ENCODE data around the gene FER. TPM values are rescaled to one million over a fixed set of nuclear protein-coding genes. Genes with fewer than 3 reads are reported as not detected.
"Not testable (repeated sequence)": the region's sequence is repeated elsewhere in the genome, so short reads cannot be mapped to it uniquely, and the experiment has no call there.

Gene FER
- total and polyA plus RNA-seq, 2 of the 13 experiments (the other 11 are each of a cell fraction or from before 2014, with no cell fraction given), result 7.9 to 29.0 TPM

- FAIRE-seq; H3K9me3 ChIP-seq (ENCODE audit: low read length): not testable (repeated sequence)
These were observed 278.0 kb downstream of the FER start for GRCh38 chr5:109025729-109026128.

GRCh38 chr5:109027983-109028607 lies 280.4 kb downstream of the FER start:
- Histone ChIP-seq H3K4me1 (ENCODE audit: insufficient read depth, low read length) (peaks cover 14% of the 10 kb centered on the region), H3K4me2 (ENCODE audit: low read depth, low read length) (no peak overlapping the region), H2AFZ (ENCODE audit: low read length) (no peak overlapping the region), H3K9me3 (ENCODE audit: low read length) (no peaks in the 10 kb centered on the region), H3K36me3 (replicated peaks in 1 of 2; ENCODE audit: control insufficient read depth in 1 of 2, insufficient read depth in 2 of 2, low read length in 2 of 2) (0 out of 5 replicates have a peak, but pooled peaks cover 0 to 4% of the 10 kb centered on the region in 2 experiments), H4K20me1 (ENCODE audit: insufficient read depth, low read length) (no peaks in the 10 kb centered on the region), H3K27ac (ENCODE audit: extremely low read length, insufficient read depth, low read length) (no peak overlapping the region), H3K4me3 (replicated peaks in 1 of 3; ENCODE audit: insufficient read depth in 1 of 3, low read depth in 2 of 3, low read length in 3 of 3) (no peak overlapping the region), H3K9ac (ENCODE audit: insufficient read depth, low read depth, low read length) (no peak overlapping the region), H3K79me2 (ENCODE audit: insufficient read depth, low read length) (no peaks in the 10 kb centered on the region), H3K27me3 (ENCODE audit: control insufficient read depth in 1 of 2, insufficient read depth in 2 of 2, low read length in 2 of 2) (no peaks in the 10 kb centered on the region)
- ChIA-PET CTCF (ENCODE audit: low intra/inter-chr PET ratio, low total read pairs) (no interaction called here), POLR2A (no interaction called here)
- 98% methylated on average over 1 of the region's 1 CpG for WGBS (ENCODE audit: low lambda C conversion rate)
- no peak for FAIRE-seq
- BruUV-seq (replicated peaks), result no TSS peak
- no peak for DNase-seq (ENCODE audit: low spot score)
- no peak for ATAC-seq
- intact Hi-C loops (cut with micrococcal nuclease; ENCODE audit: unreplicated experiment) (no loop called here), in situ Hi-C loops (cut with HindIII; ENCODE audit: extremely low pct_ligation_motif_present, low pct_unique_long_range_greater_than_20kb) (no loop called here)
- TF ChIP-seq ARID4A (CRISPR knock-in tag; IDR thresholded peaks at IDR 0.05; ENCODE audit: borderline replicate concordance) (no peak), CEBPG (CRISPR knock-in tag; IDR thresholded peaks at IDR 0.05) (no peak), PBX3 (CRISPR knock-in tag; IDR thresholded peaks at IDR 0.05; ENCODE audit: borderline replicate concordance) (no peak), STAT6 (CRISPR knock-in tag; IDR thresholded peaks at IDR 0.05; ENCODE audit: borderline replicate concordance) (no peak), PHF8 (CRISPR knock-in tag; IDR thresholded peaks at IDR 0.05) (no peak), EED (CRISPR knock-in tag; IDR thresholded peaks at IDR 0.05) (no peak), ATF7 (IDR thresholded peaks at IDR 0.05) (0 out of 2 replicates have a peak, but pooled peaks have one; percentile 24), ATF7 (CRISPR knock-in tag; IDR thresholded peaks at IDR 0.05) (no peak)

More at GRCh38 chr5:109025729-109026128, 278.0 kb downstream of the FER start:
- H3K27me3 ChIP-seq (ENCODE audit: control insufficient read depth in 1 of 2, insufficient read depth in 2 of 2, low read length in 2 of 2); H3K79me2 ChIP-seq (ENCODE audit: insufficient read depth, low read length); H3K9ac ChIP-seq (ENCODE audit: insufficient read depth, low read depth, low read length); CTCF ChIA-PET (ENCODE audit: low intra/inter-chr PET ratio, low total read pairs); ATAC-seq; H3K4me2 ChIP-seq (ENCODE audit: low read depth, low read length); H3K4me3 ChIP-seq (replicated peaks in 1 of 3; ENCODE audit: insufficient read depth in 1 of 3, low read depth in 2 of 3, low read length in 3 of 3); DNase-seq (ENCODE audit: low spot score); in situ Hi-C loops (cut with HindIII; ENCODE audit: extremely low pct_ligation_motif_present, low pct_unique_long_range_greater_than_20kb); H2AFZ ChIP-seq (ENCODE audit: low read length); intact Hi-C loops (cut with micrococcal nuclease; ENCODE audit: unreplicated experiment); H4K20me1 ChIP-seq (ENCODE audit: insufficient read depth, low read length); BruUV-seq (replicated peaks); POLR2A ChIA-PET; H3K27ac ChIP-seq (ENCODE audit: extremely low read length, insufficient read depth, low read length); H3K36me3 ChIP-seq (replicated peaks in 1 of 2; ENCODE audit: control insufficient read depth in 1 of 2, insufficient read depth in 2 of 2, low read length in 2 of 2): not testable (repeated sequence)
- TF ChIP-seq MAFK (conservative IDR thresholded peaks at IDR 0.05 in 1 of 2, IDR thresholded peaks at IDR 0.05 in 1 of 2; ENCODE audit: low read length in 2 of 2) (peak; percentile 52 to 78), MAFF (IDR thresholded peaks at IDR 0.05; ENCODE audit: low read depth, low read length) (peak; percentile 70)
- H3K4me1 ChIP-seq (ENCODE audit: insufficient read depth, low read length), result peaks cover 14% of the 10 kb centered on the region
- 93% methylated on average over 1 of the region's 1 CpG for WGBS (ENCODE audit: low lambda C conversion rate)

Data from HepG2 (cell line).